ENCODE data around the gene GRAMD2A.

GRAMD2A gene

DNA sequence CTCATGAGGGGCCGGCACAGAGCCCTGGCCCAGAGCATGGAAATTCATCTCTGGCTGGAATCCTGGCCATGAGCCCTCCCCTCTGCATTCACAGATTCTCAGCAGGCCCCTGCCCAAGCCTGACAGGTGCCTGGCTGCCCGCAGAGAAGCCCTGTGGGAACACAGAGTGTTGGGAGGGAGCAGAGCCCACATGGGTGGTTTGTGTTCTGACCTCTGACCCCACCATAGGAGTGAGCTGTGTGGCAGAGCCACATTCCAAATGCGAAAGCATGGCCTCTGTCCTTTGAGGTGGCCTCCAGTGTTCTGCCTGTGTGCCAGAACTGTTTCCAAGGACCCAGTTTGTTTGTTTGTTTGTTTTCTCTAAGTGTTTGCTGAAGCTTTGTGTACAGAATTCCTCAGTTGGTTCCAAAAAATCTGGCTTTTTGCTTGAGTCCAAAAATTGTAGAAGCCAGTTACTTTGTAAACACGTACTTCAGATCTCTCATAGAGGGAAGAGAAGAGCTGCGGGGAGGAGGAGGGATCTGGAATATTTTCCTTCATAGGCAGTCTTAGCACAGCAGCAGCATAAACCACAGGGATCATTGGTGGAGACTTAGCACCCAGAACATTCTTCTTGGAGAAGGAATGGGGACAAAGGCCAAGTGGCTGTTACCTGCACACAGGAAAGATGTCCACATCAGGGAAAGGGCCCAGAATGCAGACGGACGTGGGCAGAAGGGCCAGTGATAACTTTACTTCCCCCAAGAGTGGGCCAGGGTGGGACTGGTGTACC lies 36.0 kb downstream of the GRAMD2A start:
- no peak for TF ChIP-seq GATA1 (IDR thresholded peaks at IDR 0.05; ENCODE audit: low read depth, low read length)
- no peak for TF ChIP-seq POLR2A (IDR thresholded peaks at IDR 0.05; ENCODE audit: low read length)
- DNase-seq: no peak

DNA sequence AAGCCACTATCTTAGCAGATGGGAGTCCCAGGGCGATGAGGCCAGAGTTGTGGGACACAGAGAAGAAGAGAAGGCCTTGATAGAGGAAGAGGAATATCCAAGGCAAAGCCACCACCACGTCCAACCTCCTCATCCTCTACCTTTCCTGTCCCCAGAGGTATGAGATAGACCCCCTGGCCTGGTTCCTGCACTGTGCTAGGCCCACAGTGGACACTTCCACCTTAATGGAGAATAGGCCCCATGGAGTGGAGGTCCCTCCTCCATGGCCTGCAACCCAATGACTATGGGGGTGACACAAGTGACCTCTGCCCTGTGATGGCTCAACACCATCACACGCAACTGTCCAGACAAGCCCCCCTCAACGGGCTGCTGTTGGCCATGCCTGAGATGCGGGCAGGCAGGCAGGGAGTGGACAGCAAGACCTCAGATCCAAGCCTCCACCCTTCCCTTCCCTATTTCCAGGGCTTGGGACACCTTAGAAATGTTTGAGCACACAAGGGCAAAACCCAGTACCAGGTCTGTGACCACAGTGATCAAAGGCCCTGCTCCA lies 36.8 kb downstream of the GRAMD2A start:
- no peak for DNase-seq
- no peak for TF ChIP-seq POLR2A (IDR thresholded peaks at IDR 0.05; ENCODE audit: low read length)
- TF ChIP-seq GATA1 (IDR thresholded peaks at IDR 0.05; ENCODE audit: low read depth, low read length): no peak

DNA sequence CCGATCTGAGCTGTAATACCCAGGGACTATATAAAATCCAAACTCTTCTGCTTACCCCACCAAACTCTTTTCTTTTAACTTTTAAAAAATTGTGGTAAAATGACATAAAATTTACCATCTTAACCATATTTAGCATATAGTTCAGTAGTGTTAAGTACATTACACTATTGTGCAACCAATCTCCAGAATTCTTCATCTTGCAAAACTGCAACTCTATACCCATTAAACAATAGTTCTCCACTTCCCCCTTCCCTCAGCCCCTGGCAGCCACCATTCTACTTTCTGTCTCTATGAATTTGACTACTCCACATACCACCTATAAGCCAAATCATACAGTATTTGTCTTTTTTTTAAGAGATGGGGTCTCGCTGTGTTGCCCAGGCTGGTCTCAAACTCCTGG lies 40.7 kb downstream of the GRAMD2A start:
- DNase-seq: no peak
- TF ChIP-seq GATA1 (IDR thresholded peaks at IDR 0.05; ENCODE audit: low read depth, low read length) (no peak), POLR2A (IDR thresholded peaks at IDR 0.05; ENCODE audit: low read length) (no peak)

DNA sequence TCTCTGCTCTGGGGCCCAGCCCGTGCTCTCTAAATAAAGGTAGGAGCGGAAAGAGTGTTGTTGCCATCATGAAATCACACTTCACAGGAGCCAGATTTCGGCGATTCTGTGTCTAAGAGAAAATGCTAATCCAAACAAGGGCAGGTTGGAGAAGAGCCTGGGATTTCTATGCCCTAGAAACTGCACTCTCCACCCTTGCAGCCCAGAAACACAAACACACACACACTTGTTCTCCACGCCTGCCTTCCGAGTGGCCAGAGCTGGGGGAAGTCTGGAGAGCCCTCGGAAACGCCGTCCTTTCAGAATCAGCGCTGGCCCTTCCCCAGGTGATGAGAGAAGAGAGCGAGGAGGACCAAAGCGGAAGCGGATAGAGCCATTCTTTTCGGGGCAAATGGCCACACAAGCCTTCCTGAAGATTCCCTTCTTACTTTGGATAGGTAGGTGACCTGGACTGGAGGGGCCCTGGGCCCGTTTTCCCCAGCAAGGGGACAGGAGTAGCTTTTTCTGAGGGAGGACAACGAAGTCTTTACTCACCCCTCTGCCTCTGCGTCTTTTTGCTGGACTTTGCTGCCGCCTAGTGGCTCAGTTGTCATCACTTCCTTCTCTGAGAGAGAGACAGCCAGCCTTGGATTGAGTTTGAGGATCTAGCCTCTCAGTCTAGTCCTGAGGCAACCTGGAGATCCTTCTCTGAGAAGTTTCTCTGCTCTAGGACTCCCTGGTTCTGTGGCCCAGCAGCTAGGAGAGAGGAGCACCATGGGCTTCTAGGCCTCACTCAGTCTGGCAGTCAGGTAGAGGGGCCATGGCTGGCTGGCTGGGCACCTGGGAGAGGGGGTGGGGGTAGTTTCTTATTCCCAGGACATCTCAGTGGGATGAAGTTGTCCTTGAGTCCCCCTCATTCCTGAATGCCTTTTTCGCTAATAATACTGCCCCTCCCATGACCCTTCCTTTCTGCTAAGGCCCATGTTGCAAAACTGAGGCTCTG lies 41.7 kb downstream of the GRAMD2A start:
- TF ChIP-seq GATA1 (IDR thresholded peaks at IDR 0.05; ENCODE audit: low read depth, low read length) (no peak), POLR2A (IDR thresholded peaks at IDR 0.05; ENCODE audit: low read length) (no peak)
- peak; percentile 66 to 82 for DNase-seq

DNA sequence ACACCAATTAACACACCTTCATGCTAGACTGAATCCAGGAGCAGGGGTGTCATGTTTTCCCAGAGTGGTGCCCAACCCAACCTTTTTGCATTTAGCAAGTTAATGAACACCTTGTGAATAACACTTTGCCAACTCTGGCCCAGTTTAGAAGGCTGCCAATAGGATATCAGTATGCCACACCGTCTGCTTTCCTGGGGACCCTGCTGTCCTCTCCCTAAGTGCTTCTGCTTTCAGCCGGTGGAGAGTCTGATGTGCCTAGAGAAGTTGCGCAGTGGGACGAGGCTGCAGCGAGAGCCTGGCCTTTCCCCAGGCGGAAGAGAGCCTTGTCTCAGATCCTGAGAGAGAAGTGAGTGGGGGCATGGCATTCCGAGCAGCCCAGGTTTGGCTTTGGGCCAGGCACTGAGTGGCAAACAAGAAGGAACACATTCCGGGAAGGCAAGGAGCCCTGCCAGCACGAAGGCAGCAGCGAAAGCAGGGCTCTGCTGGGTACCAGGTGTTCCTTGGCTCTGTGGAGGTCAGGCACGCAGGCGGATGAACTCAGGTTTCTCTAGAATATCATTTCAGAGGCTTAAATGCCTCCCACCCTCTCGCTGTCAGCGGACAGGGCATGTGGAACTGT lies 42.5 kb downstream of the GRAMD2A start:
- TF ChIP-seq GATA1 (IDR thresholded peaks at IDR 0.05; ENCODE audit: low read depth, low read length): no peak
- no peak for TF ChIP-seq POLR2A (IDR thresholded peaks at IDR 0.05; ENCODE audit: low read length)
- DNase-seq: no peak

DNA sequence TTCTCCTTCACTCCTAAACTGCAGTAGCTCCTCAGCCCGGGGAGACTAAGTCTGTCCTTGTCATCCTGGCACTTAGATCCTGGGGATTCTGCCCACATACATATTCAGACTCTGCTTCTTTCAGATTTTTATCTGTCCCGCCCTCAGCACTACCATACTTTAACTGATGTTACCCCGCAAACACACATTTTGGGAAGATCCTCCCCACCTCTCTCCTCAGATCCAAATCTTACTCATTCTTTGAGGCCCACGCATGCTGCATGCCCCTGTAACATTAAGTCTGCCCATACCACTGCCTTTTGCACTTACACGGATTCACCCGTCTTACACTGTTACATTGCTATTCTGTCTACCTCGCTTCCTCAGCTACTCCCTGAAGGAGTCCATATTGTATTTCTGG lies 43.3 kb downstream of the GRAMD2A start:
- DNase-seq: no peak
- TF ChIP-seq POLR2A (IDR thresholded peaks at IDR 0.05; ENCODE audit: low read length): no peak
- TF ChIP-seq GATA1 (IDR thresholded peaks at IDR 0.05; ENCODE audit: low read depth, low read length): no peak

DNA sequence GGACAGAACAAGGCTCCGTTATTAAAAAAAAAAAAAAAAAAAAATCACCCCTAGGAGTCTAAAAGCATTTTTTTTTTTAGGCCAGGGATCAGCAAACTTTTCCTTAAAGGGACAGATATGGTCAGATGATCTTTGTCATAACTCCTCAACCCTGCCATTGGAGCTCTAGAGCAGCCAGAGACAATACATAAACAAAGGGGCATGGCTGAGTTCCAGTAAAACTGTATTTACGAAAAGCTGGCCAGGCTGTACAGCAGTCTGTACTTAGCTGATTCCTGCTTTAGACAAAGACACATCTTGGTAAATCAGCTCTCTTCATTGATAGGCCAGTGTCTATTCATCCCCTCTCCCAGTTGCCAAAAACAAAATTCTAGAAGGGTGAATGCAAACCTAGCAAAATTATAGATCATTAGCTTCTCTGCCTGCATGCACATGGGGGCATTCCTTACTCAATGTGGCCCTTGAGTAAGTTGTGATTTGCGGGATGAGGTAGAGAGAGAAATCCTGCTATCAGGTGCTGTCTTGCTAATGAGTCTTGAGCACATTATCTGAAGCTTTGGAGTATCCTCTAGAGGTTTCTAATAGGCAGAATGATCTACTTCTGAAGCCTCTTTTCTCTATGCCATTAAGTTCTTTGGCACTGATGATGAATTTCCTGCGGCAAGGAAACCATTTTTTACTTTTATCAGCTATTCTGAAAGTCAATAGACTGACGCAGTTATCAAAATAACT lies 44.2 kb downstream of the GRAMD2A start:
- DNase-seq: no peak
- TF ChIP-seq GATA1 (IDR thresholded peaks at IDR 0.05; ENCODE audit: low read depth, low read length) (no peak), POLR2A (IDR thresholded peaks at IDR 0.05; ENCODE audit: low read length) (no peak)

DNA sequence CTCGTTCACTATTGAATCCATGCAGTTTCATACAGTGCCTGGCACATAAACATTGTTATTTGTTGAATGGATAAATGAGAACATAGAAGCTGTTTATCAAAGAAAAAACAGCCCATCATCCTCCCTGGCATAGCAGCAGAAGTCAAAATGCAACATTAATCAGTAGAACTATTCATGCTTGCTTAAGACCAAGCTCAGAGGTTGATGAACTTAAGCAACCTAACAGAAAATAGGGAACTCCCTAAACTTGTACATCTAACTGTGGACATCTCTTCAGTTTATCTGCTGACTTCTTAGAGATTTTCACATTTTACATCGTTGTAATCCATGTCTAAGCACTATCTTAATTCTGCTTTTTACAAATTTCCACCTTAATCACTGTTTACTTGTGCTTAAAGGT lies 50.2 kb downstream of the GRAMD2A start:
- TF ChIP-seq GATA1 (IDR thresholded peaks at IDR 0.05; ENCODE audit: low read depth, low read length): no peak
- no peak for TF ChIP-seq POLR2A (IDR thresholded peaks at IDR 0.05; ENCODE audit: low read length)
- DNase-seq: no peak

DNA sequence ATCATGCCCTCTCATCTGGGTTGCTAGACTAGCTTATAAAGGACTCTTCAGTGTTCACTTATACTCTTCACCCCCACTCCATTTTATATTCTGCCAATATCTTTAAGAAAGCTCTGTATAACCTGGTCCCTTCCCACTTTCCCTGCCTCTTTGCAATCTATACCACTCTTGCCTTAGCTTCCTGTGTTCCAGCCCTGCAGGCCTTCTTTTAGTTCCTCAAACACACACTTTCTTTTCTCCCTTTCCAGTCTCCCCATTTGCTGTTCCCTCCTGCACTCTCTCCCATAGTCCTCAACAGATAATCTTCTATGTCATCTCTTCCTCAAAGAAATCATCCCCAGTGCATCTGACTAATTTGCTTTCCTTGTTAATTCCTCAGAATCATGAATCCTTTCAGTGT lies 50.7 kb downstream of the GRAMD2A start:
- TF ChIP-seq GATA1 (IDR thresholded peaks at IDR 0.05; ENCODE audit: low read depth, low read length): no peak
- no peak for DNase-seq

DNA sequence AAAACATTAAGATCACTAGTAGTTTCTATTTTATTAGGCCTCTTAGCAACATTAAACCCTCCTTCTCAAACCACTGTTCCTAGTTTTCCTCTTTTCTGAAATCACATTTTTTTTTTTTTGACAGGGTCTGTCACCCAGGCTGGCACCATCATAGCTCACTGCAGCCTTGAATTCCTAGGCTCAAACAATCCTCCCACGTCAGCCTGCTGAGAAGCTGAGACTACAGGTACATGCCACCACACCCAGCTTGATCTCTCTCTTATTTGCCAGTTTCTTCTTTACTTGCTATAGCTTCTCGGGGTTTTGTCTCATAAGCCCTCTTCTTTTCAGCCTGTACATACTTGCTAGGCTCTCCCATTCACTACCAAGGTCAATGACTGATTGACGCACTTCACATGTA lies 51.4 kb downstream of the GRAMD2A start:
- TF ChIP-seq POLR2A (IDR thresholded peaks at IDR 0.05; ENCODE audit: low read length): no peak
- no peak for TF ChIP-seq GATA1 (IDR thresholded peaks at IDR 0.05; ENCODE audit: low read depth, low read length)
- no peak for DNase-seq

DNA sequence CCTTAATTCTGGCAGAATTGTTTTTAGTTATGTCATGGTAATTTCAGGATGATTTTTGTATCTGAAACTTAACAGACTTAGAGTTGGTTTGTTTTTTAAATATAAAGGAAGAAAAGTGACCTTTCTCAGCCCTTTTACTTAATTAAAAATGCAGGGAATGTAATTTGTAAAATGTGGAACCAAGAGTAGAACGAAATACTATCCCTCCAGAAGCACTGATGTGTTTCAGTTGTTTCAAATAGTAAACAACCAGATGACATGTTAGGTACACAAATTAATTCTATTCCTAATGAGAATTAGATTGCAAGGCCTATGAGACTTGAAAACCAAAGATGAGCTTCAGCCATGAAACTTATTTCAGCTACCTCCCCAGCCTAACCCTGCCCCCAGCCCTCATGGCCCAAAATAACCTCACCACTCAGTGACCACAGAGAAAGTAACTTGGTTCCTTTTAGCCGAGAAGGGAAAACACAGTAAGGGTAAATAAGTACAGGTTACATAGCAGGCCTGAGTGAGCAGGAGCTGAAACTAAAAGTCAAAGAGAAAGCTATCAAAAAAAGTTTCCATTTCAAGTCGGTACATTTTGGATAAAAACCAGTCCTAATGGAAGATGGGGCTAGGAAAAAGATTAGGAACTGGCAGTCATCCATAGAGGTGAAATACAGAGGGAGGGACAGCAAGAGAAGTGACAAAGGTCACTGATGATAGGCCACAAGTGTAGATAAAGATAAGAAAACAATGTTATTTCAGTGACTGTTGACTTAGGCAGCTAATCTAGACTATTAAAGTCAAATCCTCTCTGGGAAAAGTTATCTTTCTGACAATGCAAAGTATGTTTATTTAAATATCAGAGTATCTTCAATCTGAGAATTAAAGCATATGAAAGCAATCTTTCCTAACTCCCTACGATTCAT lies 56.2 kb downstream of the GRAMD2A start:
- peak in 1 of 2 experiments; percentile 2 for DNase-seq
- TF ChIP-seq GATA1 (IDR thresholded peaks at IDR 0.05; ENCODE audit: low read depth, low read length) (no peak), POLR2A (IDR thresholded peaks at IDR 0.05; ENCODE audit: low read length) (no peak)

DNA sequence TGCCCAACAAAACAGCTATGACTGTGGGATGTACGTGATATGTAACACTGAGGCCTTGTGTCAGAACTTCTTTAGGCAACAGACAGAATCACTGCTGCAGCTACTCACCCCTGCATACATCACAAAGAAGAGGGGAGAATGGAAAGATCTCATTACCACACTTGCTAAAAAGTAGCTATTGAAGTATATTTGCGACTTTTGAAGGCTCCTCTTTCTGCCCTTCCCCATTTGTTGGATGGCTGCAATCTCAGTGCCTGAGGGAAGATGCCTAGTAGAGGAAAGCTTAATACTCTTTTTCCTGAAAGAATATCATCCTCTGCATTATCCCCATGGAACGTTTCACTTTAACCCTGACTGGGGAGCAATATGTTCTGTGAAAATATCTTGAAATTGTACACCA lies 57.5 kb downstream of the GRAMD2A start:
- no peak for TF ChIP-seq POLR2A (IDR thresholded peaks at IDR 0.05; ENCODE audit: low read length)
- DNase-seq: no peak
